Keratinocyte (primary cell): Measurements from ENCODE around the gene BRI3BP. TPM values are rescaled to one million over a fixed set of nuclear protein-coding genes. Genes with fewer than 3 reads are reported as not detected.

Source experiments
- DNase-seq: peaks from one replicate; pipeline ENCODE4 v3.0.0-alpha.2; 2011; ENCODE audit warnings: low read depth, missing footprints, low spot score
- FAIRE-seq: peaks from 2 replicates; lab custom pipeline; 2011; peaks lifted over from hg19 to GRCh38; lab: Jason Lieb, UNC
- H2AFZ ChIP-seq: 2 replicates; pipeline ENCODE4 v1.6.0; 2012; ENCODE audit warnings: low read length, control low read depth, inconsistent platforms; ENCODE audit not compliant: control insufficient read depth
- H3K27ac ChIP-seq: 2 replicates; pipeline ENCODE4 v1.5.1; 2011; ENCODE audit warnings: low read length; ENCODE audit not compliant: control insufficient read depth, insufficient read depth
- H3K27me3 ChIP-seq: 3 replicates; pipeline ENCODE4 v1.6.0; 2011; ENCODE audit warnings: low read length; ENCODE audit not compliant: control insufficient read depth, insufficient read depth; ENCODE audit errors: extremely low read depth
- H3K36me3 ChIP-seq, 2 experiments: 2 replicates in 1 of 2; 3 replicates in 1 of 2; pipeline ENCODE4 v1.5.1; 2011; ENCODE audit warnings: low read length in 2 of 2, mild to moderate bottlenecking in 1 of 2; ENCODE audit not compliant: control insufficient read depth in 2 of 2, insufficient read depth in 2 of 2; ENCODE audit errors: extremely low read depth in 1 of 2
- H3K4me1 ChIP-seq: 3 replicates; pipeline ENCODE4 v1.5.1; 2011; ENCODE audit warnings: low read length; ENCODE audit not compliant: control insufficient read depth, insufficient read depth; ENCODE audit errors: extremely low read depth
- H3K4me2 ChIP-seq: 3 replicates; pipeline ENCODE4 v1.6.0; 2011; ENCODE audit warnings: low read depth, low read length; ENCODE audit not compliant: control insufficient read depth, insufficient read depth; ENCODE audit errors: extremely low read depth
- H3K4me3 ChIP-seq, 3 experiments: fragments of 200-600 bp in 1 of 3; sonication (generic) in 1 of 3; 2 replicates in 2 of 3; 3 replicates in 1 of 3; pipeline ENCODE4 v1.5.1; 2011 to 2016; ENCODE audit warnings: low read length in 3 of 3, mild to moderate bottlenecking in 3 of 3, control low read depth in 2 of 3, inconsistent platforms in 1 of 3, low read depth in 1 of 3, mixed read lengths in 1 of 3, mixed run types in 1 of 3, moderate library complexity in 1 of 3; ENCODE audit not compliant: control insufficient read depth in 2 of 3, insufficient read depth in 2 of 3; ENCODE audit errors: extremely low read depth in 1 of 3
- H3K79me2 ChIP-seq: 2 replicates; pipeline ENCODE4 v1.6.0; 2012; ENCODE audit warnings: low read length; ENCODE audit not compliant: control insufficient read depth, insufficient read depth
- H3K9ac ChIP-seq: 3 replicates; pipeline ENCODE4 v1.6.0; 2011; ENCODE audit warnings: low read length; ENCODE audit not compliant: control insufficient read depth, insufficient read depth; ENCODE audit errors: extremely low read depth
- H3K9me1 ChIP-seq: 3 replicates; pipeline ENCODE4 v1.6.0; 2011; ENCODE audit warnings: low read length; ENCODE audit not compliant: control insufficient read depth, insufficient read depth; ENCODE audit errors: extremely low read depth
- H3K9me3 ChIP-seq: 2 replicates; pipeline ENCODE4 v1.5.1; 2012; ENCODE audit warnings: low read depth, low read length; ENCODE audit not compliant: control insufficient read depth
- H4K20me1 ChIP-seq: 3 replicates; pipeline ENCODE4 v1.6.0; 2011; ENCODE audit warnings: low read length; ENCODE audit not compliant: control insufficient read depth, insufficient read depth; ENCODE audit errors: extremely low read depth
- EZH2 ChIP-seq: IDR thresholded peaks from one replicate; pipeline ENCODE4 v1.6.1; 2012; ENCODE audit warnings: inconsistent platforms, mild to moderate bottlenecking, low read length, moderate library complexity
- dilution Hi-C: fragments of 300-500 bp; cut with MboI; formaldehyde crosslinking; loops from one replicate; pipeline ENCODE4 v1.7.0; 2020; ENCODE audit warnings: low sequenced_read_pairs; ENCODE audit not compliant: extremely low pct_ligation_motif_present
- polyA plus RNA-seq, 5 experiments: library from polyadenylated mRNA; depleted of rRNA in 3 of 5; stranded (reverse) in 3 of 5; stranded (forward) in 1 of 5; unstranded in 1 of 5; fragments of >200 nt; gene quantifications; 1 replicate in 1 of 5; 2 replicates in 3 of 5; 3 replicates in 1 of 5; pipeline versions ENCODE4 v1.2.1 to v1.2.3, GENCODE V29; 2011 to 2012; ENCODE audit warnings: missing spikeins in 2 of 5, low read depth in 1 of 5, low replicate concordance in 1 of 5
- TF ChIP-seq, protein P1 (sequence below), 3 experiments: IDR thresholded peaks in 1 of 3; conservative IDR thresholded peaks in 1 of 3; optimal IDR thresholded peaks in 1 of 3; 2 replicates in 2 of 3; 3 replicates in 1 of 3; pipeline versions ENCODE3 to v1.5.1; 2011; ENCODE audit warnings: low read length in 3 of 3, mild to moderate bottlenecking in 3 of 3, moderate library complexity in 2 of 3, control low read depth in 1 of 3, inconsistent platforms in 1 of 3; ENCODE audit not compliant: insufficient read depth in 2 of 3; ENCODE audit errors: extremely low read depth in 1 of 3

Gene BRI3BP
- polyA plus RNA-seq, 1 donor (not counting 4 experiments of a cell fraction or from before 2014, with no cell fraction given): 11.6 TPM

DNA sequence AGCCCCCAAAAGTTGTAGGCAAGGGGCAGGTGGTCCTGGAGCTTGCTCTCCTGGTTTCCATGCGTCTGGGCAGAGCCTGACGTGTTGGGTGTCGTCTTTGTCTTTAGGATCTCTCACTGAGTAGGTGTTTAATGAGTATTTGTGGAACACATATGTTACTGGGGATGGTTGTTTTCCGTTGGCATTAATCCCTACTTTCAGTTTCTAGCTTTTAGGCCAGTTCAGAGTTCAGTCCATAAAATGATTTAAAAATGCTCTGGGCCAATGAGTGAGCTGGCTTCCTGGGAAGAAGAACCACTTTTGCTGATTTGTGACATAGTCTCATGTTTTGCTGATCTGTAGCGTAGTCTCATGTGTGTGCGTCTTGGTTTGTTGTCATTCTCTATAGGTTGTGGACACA lies 82.7 kb downstream of the BRI3BP start:
- no peak overlapping the region for H3K27ac ChIP-seq
- no peaks in the 10 kb centered on the region for H3K27me3 ChIP-seq
- no peaks in the 10 kb centered on the region for H3K9me1 ChIP-seq
- TF ChIP-seq EZH2: no peak
- TF ChIP-seq, protein P1, sequence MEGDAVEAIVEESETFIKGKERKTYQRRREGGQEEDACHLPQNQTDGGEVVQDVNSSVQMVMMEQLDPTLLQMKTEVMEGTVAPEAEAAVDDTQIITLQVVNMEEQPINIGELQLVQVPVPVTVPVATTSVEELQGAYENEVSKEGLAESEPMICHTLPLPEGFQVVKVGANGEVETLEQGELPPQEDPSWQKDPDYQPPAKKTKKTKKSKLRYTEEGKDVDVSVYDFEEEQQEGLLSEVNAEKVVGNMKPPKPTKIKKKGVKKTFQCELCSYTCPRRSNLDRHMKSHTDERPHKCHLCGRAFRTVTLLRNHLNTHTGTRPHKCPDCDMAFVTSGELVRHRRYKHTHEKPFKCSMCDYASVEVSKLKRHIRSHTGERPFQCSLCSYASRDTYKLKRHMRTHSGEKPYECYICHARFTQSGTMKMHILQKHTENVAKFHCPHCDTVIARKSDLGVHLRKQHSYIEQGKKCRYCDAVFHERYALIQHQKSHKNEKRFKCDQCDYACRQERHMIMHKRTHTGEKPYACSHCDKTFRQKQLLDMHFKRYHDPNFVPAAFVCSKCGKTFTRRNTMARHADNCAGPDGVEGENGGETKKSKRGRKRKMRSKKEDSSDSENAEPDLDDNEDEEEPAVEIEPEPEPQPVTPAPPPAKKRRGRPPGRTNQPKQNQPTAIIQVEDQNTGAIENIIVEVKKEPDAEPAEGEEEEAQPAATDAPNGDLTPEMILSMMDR (optimal IDR thresholded peaks at IDR 0.05 in 1 of 3, IDR thresholded peaks at IDR 0.05 in 1 of 3, conservative IDR thresholded peaks at IDR 0.05 in 1 of 3; ENCODE audit: extremely low read depth in 1 of 3, insufficient read depth in 2 of 3, low read length in 3 of 3): no peak
- H4K20me1 ChIP-seq: no peaks in the 10 kb centered on the region
- H3K4me3 ChIP-seq: no peak overlapping the region
- FAIRE-seq (no peak), DNase-seq (no peak)
- no peak overlapping the region for H3K9ac ChIP-seq
- peaks cover 20 to 23% of the 10 kb centered on the region in 2 experiments for H3K36me3 ChIP-seq
- no peaks in the 10 kb centered on the region for H3K9me3 ChIP-seq
- dilution Hi-C loops: no loop called here
- peaks cover 8% of the 10 kb centered on the region for H3K79me2 ChIP-seq
- H2AFZ ChIP-seq: no peak overlapping the region
- H3K4me1 ChIP-seq: peaks cover 7% of the 10 kb centered on the region
- H3K4me2 ChIP-seq: no peak overlapping the region

DNA sequence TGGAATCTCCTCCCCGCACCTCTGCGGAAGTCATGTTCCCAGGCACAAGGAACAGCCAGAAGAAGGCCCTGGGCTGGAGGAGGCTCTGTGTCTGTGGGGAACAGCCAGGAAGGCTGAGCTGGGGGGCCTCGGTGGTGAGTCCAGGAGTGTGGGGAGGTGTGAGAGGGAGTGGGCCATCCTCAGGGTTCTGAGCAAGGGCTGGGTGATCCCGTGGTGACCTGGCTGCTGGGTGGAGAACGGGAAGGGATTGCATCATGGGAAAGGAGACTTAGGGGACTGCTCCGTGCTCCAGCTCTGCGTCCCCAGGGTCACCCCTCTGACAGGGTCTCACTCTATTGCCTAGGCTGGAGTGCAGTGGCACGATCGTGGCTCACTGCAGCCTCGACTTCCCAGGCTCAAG lies 85.6 kb downstream of the BRI3BP start:
- no peak for TF ChIP-seq EZH2
- TF ChIP-seq, protein P1 (optimal IDR thresholded peaks at IDR 0.05 in 1 of 3, IDR thresholded peaks at IDR 0.05 in 1 of 3, conservative IDR thresholded peaks at IDR 0.05 in 1 of 3; ENCODE audit: extremely low read depth in 1 of 3, insufficient read depth in 2 of 3, low read length in 3 of 3): no peak

More for the DNA sequence above, 85.6 kb downstream of the BRI3BP start:
- H3K36me3 ChIP-seq: peaks cover 21% of the 10 kb centered on the region in 2 experiments
- DNase-seq: no peak
- H2AFZ ChIP-seq: no peak overlapping the region
- no peak overlapping the region for H3K4me3 ChIP-seq
- H3K27ac ChIP-seq: peak overlapping the region; percentile 91
- no peaks in the 10 kb centered on the region for H3K9me3 ChIP-seq
- peaks cover 2% of the 10 kb centered on the region for H3K79me2 ChIP-seq
- FAIRE-seq: no peak
- no peak overlapping the region for H3K4me2 ChIP-seq
- peaks cover 11% of the 10 kb centered on the region for H3K4me1 ChIP-seq
- H3K9ac ChIP-seq: no peak overlapping the region
- no peaks in the 10 kb centered on the region for H3K27me3 ChIP-seq
- dilution Hi-C loops: no loop called here
- H4K20me1 ChIP-seq: no peaks in the 10 kb centered on the region
- H3K9me1 ChIP-seq: no peaks in the 10 kb centered on the region
